Activated B cell treated with CpG ODN at 0.5 μM for 24 hours (primary cell): Measurements from ENCODE around the gene RRP1. TPM values are rescaled to one million over a fixed set of nuclear protein-coding genes. Genes with fewer than 3 reads are reported as not detected.

Experiments used
- ATAC-seq: fragments of 200-7000 bp; cut with Tn5 transposase; one replicate; pipeline ENCODE4 v1.10.0; 2021; ENCODE audit warnings: low read depth, mild to moderate bottlenecking, moderate library complexity
- CTCF ChIA-PET: fragments of 350-600 bp; sonication (Branson Sonifier 250); formaldehyde crosslinking; loops from one replicate; lab custom pipeline; 2021; ENCODE audit warnings: antibody characterized with exemption; lab: Charles Lee
- POLR2A ChIA-PET: fragments of 350-600 bp; sonication (Branson Sonifier 250); formaldehyde crosslinking; loops from one replicate; lab custom pipeline; 2021; ENCODE audit warnings: antibody characterized with exemption; lab: Charles Lee
- DNase-seq: peaks from one replicate; pipeline ENCODE4 v3.0.0; 2022
- H3K27ac Mint-ChIP-seq: one replicate; pipeline ENCODE4 v1.8.0; 2020; ENCODE audit warnings: mixed read lengths
- H3K27me3 Mint-ChIP-seq: one replicate; pipeline ENCODE4 v1.8.0; 2021; ENCODE audit warnings: mixed read lengths
- H3K36me3 Mint-ChIP-seq: one replicate; pipeline ENCODE4 v1.8.0; 2021; ENCODE audit warnings: low read depth, mixed read lengths
- H3K4me1 Mint-ChIP-seq: one replicate; pipeline ENCODE4 v1.8.0; 2021; ENCODE audit warnings: mixed read lengths
- H3K4me3 Mint-ChIP-seq: one replicate; pipeline ENCODE4 v1.8.0; 2020; ENCODE audit warnings: mild to moderate bottlenecking, mixed read lengths
- H3K9me3 Mint-ChIP-seq: one replicate; pipeline ENCODE4 v1.8.0; 2020; ENCODE audit warnings: mixed read lengths
- CTCF ChIP-seq: fragments of 200-600 bp; IDR thresholded peaks from one replicate; pipeline ENCODE4 v1.8.0; 2022; ENCODE audit warnings: antibody characterized with exemption, mild to moderate bottlenecking
- intact Hi-C: fragments of 100-400 bp; cut with micrococcal nuclease; formaldehyde crosslinking; loops from one replicate; pipeline ENCODE4 v1.15.1; 2024
- total RNA-seq: library from RNA; stranded (reverse); gene quantifications from 2 replicates; pipeline ENCODE4 v1.2.3, GENCODE V29; 2022

Gene RRP1
- total RNA-seq, 1 donor from 2014 or later = 36.8 TPM

GRCh38 chr21:43813656-43813980, 24.2 kb downstream of the RRP1 start:
- Mint-ChIP-seq H3K27me3 (peaks cover 6% of the 10 kb centered on the region), H3K27ac (no peak overlapping the region), H3K4me1 (peaks cover 14% of the 10 kb centered on the region), H3K36me3 (no peaks in the 10 kb centered on the region), H3K9me3 (peaks cover under 1% of the 10 kb centered on the region), H3K4me3 (no peak overlapping the region)
- no peak for DNase-seq
- TF ChIP-seq CTCF = no peak
- ChIA-PET POLR2A (interaction anchor here (0.6 kb wide), 1 partner anchor 128 kb away, joined by 3 read pairs; no protein-coding TSS in a partner anchor), CTCF (no interaction called here)
- ATAC-seq = no peak
- intact Hi-C loops = loop anchor here (10.0 kb wide), 1 partner anchor 491 kb away; the partner anchor contains the start of gene PFKL

GRCh38 chr21:43814215-43815106, 25.1 kb downstream of the RRP1 start:
- ATAC-seq = no peak
- no peak for DNase-seq
- H3K4me1 Mint-ChIP-seq = peaks cover 16% of the 10 kb centered on the region
- intact Hi-C loops = loop anchor here (10.0 kb wide), 1 partner anchor 490 kb away; the partner anchor contains the start of gene PFKL
- no peak for TF ChIP-seq CTCF
- H3K27ac Mint-ChIP-seq = no peak overlapping the region
- H3K9me3 Mint-ChIP-seq = peaks cover 6% of the 10 kb centered on the region
- ChIA-PET POLR2A (interaction anchor here (0.6 kb wide), 1 partner anchor 127 kb away, joined by 3 read pairs; no protein-coding TSS in a partner anchor), CTCF (no interaction called here)
- peaks cover 8% of the 10 kb centered on the region for H3K27me3 Mint-ChIP-seq
- H3K4me3 Mint-ChIP-seq = no peak overlapping the region
- no peaks in the 10 kb centered on the region for H3K36me3 Mint-ChIP-seq

GRCh38 chr21:43815107-43815613, 25.8 kb downstream of the RRP1 start:
- Mint-ChIP-seq H3K4me3 (no peak overlapping the region), H3K27ac (no peak overlapping the region), H3K9me3 (peaks cover 6% of the 10 kb centered on the region), H3K36me3 (no peaks in the 10 kb centered on the region), H3K27me3 (peaks cover 8% of the 10 kb centered on the region), H3K4me1 (peaks cover 16% of the 10 kb centered on the region)
- CTCF ChIA-PET = no interaction called here
- POLR2A ChIA-PET = no interaction called here
- DNase-seq (no peak), ATAC-seq (no peak)
- no peak for TF ChIP-seq CTCF
- intact Hi-C loops = loop anchor here (10.0 kb wide), 1 partner anchor 490 kb away; the partner anchor contains the start of gene PFKL

GRCh38 chr21:43815991-43816390, 26.6 kb downstream of the RRP1 start:
- ChIA-PET POLR2A (no interaction called here), CTCF (no interaction called here)
- intact Hi-C loops = loop anchor here (10.0 kb wide), 1 partner anchor 489 kb away; the partner anchor contains the start of gene PFKL
- H3K27ac Mint-ChIP-seq = no peak overlapping the region
- no peak for ATAC-seq
- H3K27me3 Mint-ChIP-seq = peaks cover 5% of the 10 kb centered on the region
- H3K4me1 Mint-ChIP-seq = peaks cover 11% of the 10 kb centered on the region
- peaks cover 6% of the 10 kb centered on the region for H3K9me3 Mint-ChIP-seq
- H3K36me3 Mint-ChIP-seq = no peaks in the 10 kb centered on the region
- H3K4me3 Mint-ChIP-seq = no peak overlapping the region
- no peak for DNase-seq
- TF ChIP-seq CTCF = no peak

- Mint-ChIP-seq H3K27ac (no peak overlapping the region), H3K4me3 (no peak overlapping the region), H3K27me3 (peaks cover 5% of the 10 kb centered on the region), H3K36me3 (no peaks in the 10 kb centered on the region), H3K4me1 (peaks cover 9% of the 10 kb centered on the region), H3K9me3 (peaks cover 6% of the 10 kb centered on the region)
- DNase-seq = no peak
- ATAC-seq = no peak
- POLR2A ChIA-PET = no interaction called here
- intact Hi-C loops = loop anchor here (10.0 kb wide), 1 partner anchor 488 kb away; the partner anchor contains the start of gene PFKL
- CTCF ChIA-PET = no interaction called here
- no peak for TF ChIP-seq CTCF
Measured at GRCh38 chr21:43816611-43817071, 27.3 kb downstream of the RRP1 start.
